HG02642 (cell line): ENCODE data around the gene SPATA16.

Source experiments
- ATAC-seq: cut with Tn5 transposase; IDR thresholded peaks from one replicate; pipeline ENCODE4 v1.9.1; 2021; ENCODE audit warnings: mild to moderate bottlenecking; ENCODE audit not compliant: unreplicated experiment, poor library complexity

Gene SPATA16

GRCh38 chr3:173007079-173007723, 133.8 kb downstream of the SPATA16 start:
- no peak for ATAC-seq

GRCh38 chr3:173006006-173006405, 135.0 kb downstream of the SPATA16 start:
- ATAC-seq, result no peak

- ATAC-seq, result no peak
Observed at GRCh38 chr3:173004681-173005080, 136.4 kb downstream of the SPATA16 start.

- ATAC-seq, result no peak
Observed at GRCh38 chr3:173003956-173004355, 137.1 kb downstream of the SPATA16 start.

GRCh38 chr3:173003471-173003870, 137.6 kb downstream of the SPATA16 start:
- ATAC-seq, result no peak

- no peak for ATAC-seq
Observed at GRCh38 chr3:173001622-173002021, 139.4 kb downstream of the SPATA16 start.

GRCh38 chr3:173000553-173000952, 140.5 kb downstream of the SPATA16 start:
- ATAC-seq, result no peak

GRCh38 chr3:172993412-172993811, 147.6 kb downstream of the SPATA16 start:
- no peak for ATAC-seq

GRCh38 chr3:172991424-172991996, 149.5 kb downstream of the SPATA16 start:
- ATAC-seq, result no peak

GRCh38 chr3:172989373-172989772, 151.7 kb downstream of the SPATA16 start:
- no peak for ATAC-seq

GRCh38 chr3:172987273-172987672, 153.8 kb downstream of the SPATA16 start:
- ATAC-seq, result no peak

- no peak for ATAC-seq
Observed at GRCh38 chr3:172984914-172985313, 156.1 kb downstream of the SPATA16 start.

- no peak for ATAC-seq
Observed at GRCh38 chr3:172982736-172983364, 158.2 kb downstream of the SPATA16 start.

GRCh38 chr3:172981407-172981983, 159.5 kb downstream of the SPATA16 start:
- no peak for ATAC-seq

- no peak for ATAC-seq
Observed at GRCh38 chr3:172980849-172981248, 160.2 kb downstream of the SPATA16 start.

GRCh38 chr3:172977696-172978095, 163.3 kb downstream of the SPATA16 start:
- no peak for ATAC-seq

GRCh38 chr3:172974969-172975368, 166.1 kb downstream of the SPATA16 start:
- ATAC-seq, result no peak

- ATAC-seq, result no peak
Observed at GRCh38 chr3:172973799-172974198, 167.2 kb downstream of the SPATA16 start.

GRCh38 chr3:172972717-172973116, 168.3 kb downstream of the SPATA16 start:
- ATAC-seq, result no peak

- ATAC-seq, result no peak
Observed at GRCh38 chr3:172972067-172972466, 169.0 kb downstream of the SPATA16 start.

- ATAC-seq, result no peak
Observed at GRCh38 chr3:172968646-172969045, 172.4 kb downstream of the SPATA16 start.
